HG02938 (cell line): ENCODE data around the gene SMC2.

ENCODE experiments used
- ATAC-seq: cut with Tn5 transposase; IDR thresholded peaks from one replicate; pipeline ENCODE4 v1.9.1; 2021; ENCODE audit warnings: mild to moderate bottlenecking, moderate library complexity; ENCODE audit not compliant: unreplicated experiment

SMC2 gene

GRCh38 chr9:104093647-104094533, at the start of gene SMC2:
SMC2 (plus strand) TSS chr9:104094309; CDS start chr9:104095385, 1,076 bp downstream.
- ATAC-seq: peak; percentile 90

GRCh38 chr9:104068546-104068945, 25.6 kb upstream of the SMC2 start:
- ATAC-seq: no peak

GRCh38 chr9:104069288-104069687, 24.8 kb upstream of the SMC2 start:
- no peak for ATAC-seq

- ATAC-seq: no peak
These were observed 22.5 kb upstream of the SMC2 start for GRCh38 chr9:104071589-104071988.

GRCh38 chr9:104073098-104073769, 20.9 kb upstream of the SMC2 start:
- no peak for ATAC-seq

DNA sequence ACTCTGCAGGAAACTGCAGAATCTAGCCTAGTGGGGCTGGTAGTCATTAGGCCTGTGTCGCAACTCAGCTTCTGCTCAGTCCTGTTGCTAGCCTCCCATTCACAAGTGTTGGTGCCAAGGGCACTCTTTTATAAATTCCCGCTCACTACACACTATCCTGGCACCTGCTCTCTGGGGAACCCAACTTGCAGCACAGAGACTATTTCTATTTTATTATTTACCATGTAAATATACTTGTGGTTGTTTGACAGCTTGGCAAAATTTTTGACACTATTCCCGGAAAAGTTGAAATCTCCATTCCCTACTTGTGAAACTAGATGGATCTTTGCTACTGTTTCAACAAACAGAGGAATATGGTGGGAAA, 20.4 kb upstream of the SMC2 start:
- no peak for ATAC-seq

GRCh38 chr9:104074876-104075275, 19.2 kb upstream of the SMC2 start:
- ATAC-seq: no peak

DNA sequence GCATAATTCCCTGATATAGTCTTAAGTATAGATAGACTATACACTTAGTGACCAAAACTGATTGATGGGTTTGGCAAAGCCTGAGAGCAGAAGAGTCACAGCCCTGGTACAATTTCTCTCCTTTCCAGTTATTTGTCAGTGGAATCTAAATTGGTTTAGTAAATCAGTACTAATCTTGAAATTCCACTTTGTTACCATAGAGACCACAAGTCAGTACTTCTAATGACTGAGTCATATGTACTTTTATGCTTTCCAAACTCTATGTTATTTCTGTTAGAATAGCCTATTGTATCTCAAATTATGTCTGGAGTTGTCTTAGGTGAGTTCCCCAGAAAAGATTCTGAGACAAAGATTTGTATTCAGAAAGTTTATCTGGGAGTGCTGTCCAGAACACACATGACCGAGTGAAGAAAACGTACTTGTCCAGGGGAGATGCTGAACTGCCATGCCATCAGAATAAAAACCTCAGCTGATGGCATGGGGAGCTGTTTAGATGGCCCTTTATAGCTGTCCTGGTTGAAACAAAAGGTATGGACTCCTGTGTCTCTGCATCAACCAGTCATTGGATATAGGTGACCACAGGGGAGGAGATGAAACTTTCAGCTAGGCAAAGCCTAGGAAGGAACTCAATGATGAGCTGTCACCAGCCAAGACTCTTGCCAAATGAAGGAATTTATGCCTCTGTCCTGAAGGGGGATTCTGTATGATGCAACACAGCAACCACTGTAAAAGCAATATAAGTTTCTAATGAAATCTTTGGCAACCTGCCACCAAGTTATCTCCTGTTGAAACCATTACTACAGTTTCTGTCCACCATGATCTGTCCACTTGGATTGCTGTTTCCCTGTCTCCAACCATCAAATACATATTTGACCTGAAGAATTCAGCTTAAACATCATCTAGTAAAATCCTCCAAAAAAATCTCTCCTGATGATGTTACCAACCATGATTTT, 18.0 kb upstream of the SMC2 start:
- ATAC-seq: no peak

DNA sequence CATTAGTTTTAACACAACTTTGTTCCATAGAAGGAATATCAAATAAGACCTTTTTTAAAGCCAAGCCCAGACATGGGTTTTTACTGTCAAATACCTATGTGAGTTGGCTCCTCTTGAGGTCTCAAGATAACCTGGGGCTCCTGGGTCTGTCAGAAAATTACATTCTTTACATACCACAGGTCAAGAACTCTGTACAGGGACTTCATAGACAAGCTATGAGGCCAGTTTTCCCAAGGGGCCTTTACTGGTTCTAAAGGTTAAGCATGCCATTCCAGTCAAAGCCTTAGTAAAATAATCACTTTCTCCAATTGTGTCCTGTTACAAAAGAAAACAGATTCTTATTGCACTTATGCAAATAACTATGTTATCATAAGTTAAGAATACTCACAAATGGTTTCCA, 15.5 kb upstream of the SMC2 start:
- ATAC-seq: no peak

DNA sequence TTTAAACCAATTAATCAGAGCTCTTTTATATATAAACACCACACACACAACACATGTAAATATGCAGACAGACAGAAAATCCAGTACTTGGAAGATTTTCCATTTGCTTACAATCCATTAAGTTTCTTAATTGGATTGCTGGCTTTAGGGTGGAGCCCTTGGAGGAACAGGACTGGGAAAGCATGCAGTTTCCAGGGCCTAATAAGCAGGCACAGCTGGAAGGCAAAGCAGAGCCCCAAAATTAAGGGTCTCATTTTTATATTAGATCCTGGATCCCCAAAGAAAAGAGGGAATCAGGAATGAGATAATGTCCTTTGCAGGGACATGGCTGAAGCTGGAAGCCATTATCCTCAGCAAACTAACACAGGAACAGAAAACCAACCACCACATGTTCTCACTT, 13.1 kb upstream of the SMC2 start:
- no peak for ATAC-seq

DNA sequence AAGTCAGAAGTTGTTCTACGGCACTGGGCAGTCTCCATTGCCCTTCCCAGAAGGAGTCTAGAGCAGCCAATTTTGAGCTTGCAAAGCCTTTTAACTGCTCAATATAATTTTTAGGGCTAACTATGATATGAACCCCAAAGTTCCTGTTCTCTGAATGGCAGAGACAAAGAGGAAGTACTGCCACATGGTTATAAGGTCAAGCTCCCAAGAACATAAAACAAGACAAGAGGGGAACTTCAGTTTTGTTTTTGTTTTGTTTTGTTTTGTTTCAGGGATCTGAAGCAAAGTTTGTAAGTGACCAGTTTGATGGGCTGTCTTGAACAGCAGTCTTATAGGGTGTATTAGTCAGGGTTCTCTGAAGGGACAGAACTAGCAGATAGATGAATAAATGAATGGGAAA, 11.9 kb upstream of the SMC2 start:
- no peak for ATAC-seq

- no peak for ATAC-seq
These were observed 8.6 kb upstream of the SMC2 start for GRCh38 chr9:104085525-104085924.

- ATAC-seq: peak; percentile 53
These were observed 6.2 kb upstream of the SMC2 start for GRCh38 chr9:104087894-104088293.

- ATAC-seq: no peak
These were observed 5.7 kb upstream of the SMC2 start for GRCh38 chr9:104088416-104088815.

DNA sequence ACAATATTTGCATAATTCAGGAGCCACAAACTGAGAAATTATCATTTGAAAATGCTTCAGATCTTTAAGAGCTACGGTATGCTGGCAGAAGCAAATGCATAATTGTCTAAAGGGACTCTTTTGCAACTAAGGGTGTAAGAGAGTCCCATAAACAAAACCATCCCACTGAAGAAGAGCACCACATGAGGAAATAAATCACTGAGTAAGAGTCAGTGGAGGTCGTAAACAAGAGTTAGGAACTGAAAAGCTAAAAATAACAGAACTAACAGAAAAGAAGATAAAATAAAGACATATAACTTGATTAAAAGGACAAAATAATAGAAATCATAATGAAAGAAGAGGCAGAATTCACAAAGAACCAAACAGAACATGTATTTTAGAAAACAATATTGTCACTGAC, 3.5 kb upstream of the SMC2 start:
- ATAC-seq: no peak

DNA sequence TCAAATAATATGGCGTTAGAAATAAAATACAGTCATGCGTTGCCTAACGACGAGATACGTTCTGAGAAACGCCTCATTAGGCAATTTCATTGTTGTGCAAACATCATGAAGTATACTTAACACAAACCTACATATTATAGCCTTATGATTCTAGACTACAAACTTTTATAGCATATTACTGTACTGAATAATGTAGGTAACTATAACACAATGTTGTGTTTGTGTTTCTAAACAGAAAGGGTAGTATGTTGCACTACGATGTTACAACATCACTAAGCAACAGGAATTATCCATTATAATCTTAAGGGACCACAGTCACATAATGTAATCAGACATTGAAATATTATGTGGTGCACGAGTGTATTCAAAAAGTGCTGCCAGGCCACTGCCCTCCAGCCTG, 3.0 kb upstream of the SMC2 start:
- ATAC-seq: no peak

GRCh38 chr9:104091708-104092107, 2.4 kb upstream of the SMC2 start:
- no peak for ATAC-seq

GRCh38 chr9:104092192-104092591, 1.9 kb upstream of the SMC2 start:
- ATAC-seq: no peak

GRCh38 chr9:104092875-104093600, 1.1 kb upstream of the SMC2 start:
- ATAC-seq: no peak

- peak; percentile 4 for ATAC-seq
These were observed 466 bp downstream of the SMC2 start for GRCh38 chr9:104094534-104095015.
